Right lobe of liver (tissue), 4 donors: ENCODE measurements around the gene ZBTB2.

Experiments
- POLR2A ChIP-seq: fragments of 450-650 bp; IDR thresholded peaks from one replicate; pipeline ENCODE4 v1.6.1; 2017; ENCODE audit warnings: antibody characterized with exemption, mild to moderate bottlenecking
- TF ChIP-seq, protein P1 (sequence below), 4 donors: fragments of 200-600 bp in 3 of 4; fragments of 450-650 bp in 1 of 4; IDR thresholded peaks; one replicate each; pipeline versions ENCODE4 v1.5.1 to v1.8.0; 2016 to 2022; ENCODE audit warnings: antibody characterized with exemption in 4 of 4, mild to moderate bottlenecking in 2 of 4
- donor health status: DM: no; HTN: no; CAD: no.
- donor health status: DM: no; HTN: no; CAD: no.
- donor health status: DM: no; HTN: yes; CAD: no.

GRCh38 chr6:151384151-151384550, 7.2 kb downstream of the ZBTB2 start:
- TF ChIP-seq, protein P1, sequence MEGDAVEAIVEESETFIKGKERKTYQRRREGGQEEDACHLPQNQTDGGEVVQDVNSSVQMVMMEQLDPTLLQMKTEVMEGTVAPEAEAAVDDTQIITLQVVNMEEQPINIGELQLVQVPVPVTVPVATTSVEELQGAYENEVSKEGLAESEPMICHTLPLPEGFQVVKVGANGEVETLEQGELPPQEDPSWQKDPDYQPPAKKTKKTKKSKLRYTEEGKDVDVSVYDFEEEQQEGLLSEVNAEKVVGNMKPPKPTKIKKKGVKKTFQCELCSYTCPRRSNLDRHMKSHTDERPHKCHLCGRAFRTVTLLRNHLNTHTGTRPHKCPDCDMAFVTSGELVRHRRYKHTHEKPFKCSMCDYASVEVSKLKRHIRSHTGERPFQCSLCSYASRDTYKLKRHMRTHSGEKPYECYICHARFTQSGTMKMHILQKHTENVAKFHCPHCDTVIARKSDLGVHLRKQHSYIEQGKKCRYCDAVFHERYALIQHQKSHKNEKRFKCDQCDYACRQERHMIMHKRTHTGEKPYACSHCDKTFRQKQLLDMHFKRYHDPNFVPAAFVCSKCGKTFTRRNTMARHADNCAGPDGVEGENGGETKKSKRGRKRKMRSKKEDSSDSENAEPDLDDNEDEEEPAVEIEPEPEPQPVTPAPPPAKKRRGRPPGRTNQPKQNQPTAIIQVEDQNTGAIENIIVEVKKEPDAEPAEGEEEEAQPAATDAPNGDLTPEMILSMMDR (IDR thresholded peaks at IDR 0.05): no peak
- TF ChIP-seq POLR2A: no peak
